Ovary (tissue), 3 donors: ENCODE results near the gene FGG.

Experiments used
- POLR2A ChIP-seq: fragments of 450-650 bp; IDR thresholded peaks from one replicate; pipeline ENCODE4 v1.6.1; 2017; ENCODE audit warnings: antibody characterized with exemption, mild to moderate bottlenecking, moderate library complexity
- TF ChIP-seq, protein P1 (sequence below), 3 donors: fragments of 450-650 bp in 2 of 3; fragments of 200-600 bp in 1 of 3; IDR thresholded peaks; one replicate each; pipeline versions ENCODE4 v1.5.1 to v1.8.0; 2016 to 2022; ENCODE audit warnings: antibody characterized with exemption in 3 of 3, mild to moderate bottlenecking in 1 of 3
- donor health status: DM: no; HTN: no; CAD: no.

DNA sequence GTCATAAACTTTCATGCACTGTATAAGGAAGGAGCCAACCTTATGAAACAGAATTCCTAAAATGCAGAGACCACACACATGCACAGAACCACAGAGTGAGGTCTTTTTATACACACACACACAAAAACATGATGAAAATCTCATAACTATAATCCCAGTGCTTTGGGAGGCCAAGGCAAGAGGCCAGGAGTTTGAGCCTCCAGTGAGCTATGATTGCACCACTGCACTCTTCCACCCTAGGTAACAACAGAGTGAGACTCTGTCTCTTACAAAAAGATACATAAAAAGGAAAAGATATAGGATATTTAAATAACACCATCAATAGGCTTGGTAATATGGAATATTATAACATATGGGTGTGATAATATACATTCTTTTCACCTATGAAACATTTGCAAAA is 32.5 kb downstream of the FGG start:
- no peak for TF ChIP-seq POLR2A
- TF ChIP-seq, protein P1, sequence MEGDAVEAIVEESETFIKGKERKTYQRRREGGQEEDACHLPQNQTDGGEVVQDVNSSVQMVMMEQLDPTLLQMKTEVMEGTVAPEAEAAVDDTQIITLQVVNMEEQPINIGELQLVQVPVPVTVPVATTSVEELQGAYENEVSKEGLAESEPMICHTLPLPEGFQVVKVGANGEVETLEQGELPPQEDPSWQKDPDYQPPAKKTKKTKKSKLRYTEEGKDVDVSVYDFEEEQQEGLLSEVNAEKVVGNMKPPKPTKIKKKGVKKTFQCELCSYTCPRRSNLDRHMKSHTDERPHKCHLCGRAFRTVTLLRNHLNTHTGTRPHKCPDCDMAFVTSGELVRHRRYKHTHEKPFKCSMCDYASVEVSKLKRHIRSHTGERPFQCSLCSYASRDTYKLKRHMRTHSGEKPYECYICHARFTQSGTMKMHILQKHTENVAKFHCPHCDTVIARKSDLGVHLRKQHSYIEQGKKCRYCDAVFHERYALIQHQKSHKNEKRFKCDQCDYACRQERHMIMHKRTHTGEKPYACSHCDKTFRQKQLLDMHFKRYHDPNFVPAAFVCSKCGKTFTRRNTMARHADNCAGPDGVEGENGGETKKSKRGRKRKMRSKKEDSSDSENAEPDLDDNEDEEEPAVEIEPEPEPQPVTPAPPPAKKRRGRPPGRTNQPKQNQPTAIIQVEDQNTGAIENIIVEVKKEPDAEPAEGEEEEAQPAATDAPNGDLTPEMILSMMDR (IDR thresholded peaks at IDR 0.05): no peak
